SK-N-SH treated with all-trans-retinoic acid at 6 μM for 48 hours (cell line): ENCODE results near the gene RBMS1.

Experiments used
- ATAC-seq: fragments of 200-7000 bp; cut with Tn5 transposase; 3 replicates; pipeline ENCODE4 v1.9.1; 2020; ENCODE audit warnings: mild to moderate bottlenecking, moderate library complexity
- ARNTL ChIP-seq: fragments of 450-650 bp; formaldehyde crosslinking; IDR thresholded peaks from 2 replicates; pipeline ENCODE4 v1.5.0; 2020; ENCODE audit warnings: low read depth, mild to moderate bottlenecking, moderate library complexity, borderline replicate concordance
- BACH2 ChIP-seq: fragments of 250-450 bp; sonication (Bioruptor Pico); IDR thresholded peaks from 2 replicates; pipeline ENCODE4 v1.9.0; 2021; ENCODE audit warnings: mild to moderate bottlenecking, borderline replicate concordance
- CREB5 ChIP-seq: fragments of 250-450 bp; sonication (Bioruptor Pico); IDR thresholded peaks from 2 replicates; pipeline ENCODE4 v1.5.1; 2020; ENCODE audit warnings: low read depth, mild to moderate bottlenecking, moderate library complexity
- CSDC2 ChIP-seq: fragments of 250-450 bp; sonication (Bioruptor Pico); IDR thresholded peaks from 2 replicates; pipeline ENCODE4 v1.5.0; 2020; ENCODE audit warnings: mild to moderate bottlenecking, moderate library complexity
- ESRRG ChIP-seq: fragments of 250-450 bp; sonication (Bioruptor Pico); IDR thresholded peaks from 2 replicates; pipeline ENCODE4 v1.6.1; 2021; ENCODE audit warnings: mild to moderate bottlenecking
- GLIS3 ChIP-seq: fragments of 250-450 bp; sonication (Bioruptor Pico); IDR thresholded peaks from 2 replicates; pipeline ENCODE4 v1.5.0; 2020; ENCODE audit warnings: mild to moderate bottlenecking, moderate library complexity
- ISL1 ChIP-seq: fragments of 250-450 bp; sonication (Bioruptor Pico); IDR thresholded peaks from 2 replicates; pipeline ENCODE4 v2.1.2; 2022; ENCODE audit warnings: mild to moderate bottlenecking, moderate library complexity
- OSR1 ChIP-seq: fragments of 250-450 bp; sonication (Bioruptor Pico); IDR thresholded peaks from 2 replicates; pipeline ENCODE4 v1.8.0; 2022; ENCODE audit warnings: moderate library complexity, mild to moderate bottlenecking, inconsistent platforms
- PATZ1 ChIP-seq: fragments of 250-450 bp; sonication (Bioruptor Pico); IDR thresholded peaks from 2 replicates; pipeline ENCODE4 v1.8.0; 2020; ENCODE audit warnings: mild to moderate bottlenecking, moderate library complexity, borderline replicate concordance
- POU6F1 ChIP-seq: fragments of 250-450 bp; sonication (Bioruptor Pico); IDR thresholded peaks from 2 replicates; pipeline ENCODE4 v1.8.0; 2021; ENCODE audit warnings: low read depth, mild to moderate bottlenecking, moderate library complexity, borderline replicate concordance
- PPARA ChIP-seq: fragments of 250-450 bp; sonication (Bioruptor Pico); IDR thresholded peaks from 2 replicates; pipeline ENCODE4 v1.5.0; 2020; ENCODE audit warnings: mild to moderate bottlenecking, borderline replicate concordance
- RARB ChIP-seq: fragments of 250-450 bp; sonication (Bioruptor Pico); IDR thresholded peaks from 2 replicates; pipeline ENCODE4 v1.8.0; 2021; ENCODE audit warnings: mild to moderate bottlenecking, moderate library complexity
- SNAI2 ChIP-seq: fragments of 250-450 bp; sonication (Bioruptor Pico); IDR thresholded peaks from 2 replicates; pipeline ENCODE4 v1.5.0; 2020; ENCODE audit warnings: mild to moderate bottlenecking, moderate library complexity
- TCF4 ChIP-seq: fragments of 250-450 bp; sonication (Bioruptor Pico); IDR thresholded peaks from 2 replicates; pipeline ENCODE4 v1.8.0; 2021; ENCODE audit warnings: mild to moderate bottlenecking, moderate library complexity, borderline replicate concordance
- TOX ChIP-seq: fragments of 250-450 bp; sonication (Bioruptor Pico); IDR thresholded peaks from 2 replicates; pipeline ENCODE4 v1.8.0; 2021; ENCODE audit warnings: mild to moderate bottlenecking, moderate library complexity, borderline replicate concordance
- TSHZ2 ChIP-seq: fragments of 250-450 bp; sonication (Bioruptor Pico); IDR thresholded peaks from 2 replicates; pipeline ENCODE4 v1.5.0; 2020; ENCODE audit warnings: mild to moderate bottlenecking, moderate library complexity
- ZFP3 ChIP-seq: fragments of 250-450 bp; sonication (Bioruptor Pico); IDR thresholded peaks from 2 replicates; pipeline ENCODE4 v1.5.0; 2020; ENCODE audit warnings: mild to moderate bottlenecking, moderate library complexity
- ZFP30 ChIP-seq: fragments of 450-650 bp; formaldehyde crosslinking; IDR thresholded peaks from 2 replicates; pipeline ENCODE4 v1.5.0; 2022; ENCODE audit warnings: mild to moderate bottlenecking, moderate library complexity
- ZNF565 ChIP-seq: fragments of 450-650 bp; formaldehyde crosslinking; conservative IDR thresholded peaks from 2 replicates; pipeline ENCODE4 v1.5.0; 2020; ENCODE audit warnings: low read depth, mild to moderate bottlenecking, moderate library complexity
- ZNF8 ChIP-seq: fragments of 450-650 bp; formaldehyde crosslinking; IDR thresholded peaks from 2 replicates; pipeline ENCODE4 v1.5.0; 2020; ENCODE audit warnings: mild to moderate bottlenecking, moderate library complexity

Gene RBMS1

GRCh38 chr2:160507046-160507407 lies 13.4 kb upstream of the RBMS1 start (continued):
- no peak for TF ChIP-seq PATZ1
- no peak for TF ChIP-seq ARNTL
- TF ChIP-seq, all 23 proteins: peak for 0

GRCh38 chr2:160506371-160507045 lies 12.9 kb upstream of the RBMS1 start:
- no peak for TF ChIP-seq TOX (CRISPR knock-in tag)
- no peak for TF ChIP-seq ZNF565 (CRISPR knock-in tag)
- no peak for TF ChIP-seq ZFP30 (CRISPR knock-in tag)
- no peak for TF ChIP-seq ESRRG (CRISPR knock-in tag)
- 0 out of 2 replicates have a peak, but pooled peaks have one; percentile 42 for TF ChIP-seq TSHZ2 (CRISPR knock-in tag)
- no peak for ATAC-seq

- TF ChIP-seq ZFP30 (CRISPR knock-in tag) (no peak), CREB5 (CRISPR knock-in tag) (no peak), CSDC2 (CRISPR knock-in tag) (no peak), TOX (CRISPR knock-in tag) (no peak)
- ATAC-seq, result no peak
Measured at GRCh38 chr2:160505256-160505655, 11.6 kb upstream of the RBMS1 start.

GRCh38 chr2:160502478-160502877 lies 8.9 kb upstream of the RBMS1 start:
- no peak for ATAC-seq
- no peak for TF ChIP-seq ZFP30 (CRISPR knock-in tag)
- TF ChIP-seq BACH2, result no peak
- TF ChIP-seq ZNF8, result no peak
- TF ChIP-seq ARNTL, result no peak
- TF ChIP-seq POU6F1 (CRISPR knock-in tag), result no peak
- TF ChIP-seq SNAI2 (CRISPR knock-in tag), result no peak
- TF ChIP-seq TCF4 (CRISPR knock-in tag), result no peak
- TF ChIP-seq OSR1 (CRISPR knock-in tag), result no peak
- TF ChIP-seq CSDC2 (CRISPR knock-in tag), result no peak
- no peak for TF ChIP-seq PPARA (CRISPR knock-in tag)
- no peak for TF ChIP-seq ZFP3 (CRISPR knock-in tag)
- no peak for TF ChIP-seq CREB5 (CRISPR knock-in tag)

- no peak for ATAC-seq
- no peak for TF ChIP-seq ZNF8
- TF ChIP-seq GLIS3 (CRISPR knock-in tag), result no peak
- TF ChIP-seq TSHZ2 (CRISPR knock-in tag), result no peak
- TF ChIP-seq ESRRG (CRISPR knock-in tag), result no peak
- TF ChIP-seq ARNTL, result no peak
- no peak for TF ChIP-seq TCF4 (CRISPR knock-in tag)
- TF ChIP-seq PPARA (CRISPR knock-in tag), result no peak
- TF ChIP-seq ISL1 (CRISPR knock-in tag), result no peak
- no peak for TF ChIP-seq RARB (CRISPR knock-in tag)
- no peak for TF ChIP-seq POU6F1 (CRISPR knock-in tag)
- TF ChIP-seq BACH2, result no peak
Measured at GRCh38 chr2:160501370-160501769, 7.8 kb upstream of the RBMS1 start.
